WTC11 (cell line): ENCODE measurements around the gene FLT1. TPM values are rescaled to one million over a fixed set of nuclear protein-coding genes. Genes with fewer than 3 reads are reported as not detected.

Source experiments
- ATAC-seq: fragments of 200-7000 bp; cut with Tn5 transposase; 2 replicates; pipeline ENCODE4 v1.10.0; 2021; ENCODE audit warnings: mild to moderate bottlenecking, moderate library complexity
- CTCF ChIA-PET: fragments of 300-600 bp; sonication (Branson Sonifier 250); formaldehyde crosslinking; loops from one replicate; lab custom pipeline; 2021; ENCODE audit warnings: antibody characterized with exemption; lab: Charles Lee
- POLR2A ChIA-PET: fragments of 350-600 bp; sonication (Branson Sonifier 250); formaldehyde crosslinking; loops from one replicate; lab custom pipeline; 2021; ENCODE audit warnings: antibody characterized with exemption; lab: Charles Lee
- DNase-seq: peaks from one replicate; pipeline ENCODE4 v3.0.0; 2021; ENCODE audit warnings: low spot score
- H3K27ac Mint-ChIP-seq: 2 replicates; pipeline ENCODE4 v1.8.0; 2021; ENCODE audit warnings: mixed read lengths
- H3K27me3 Mint-ChIP-seq: 2 replicates; pipeline ENCODE4 v1.8.0; 2021; ENCODE audit warnings: low read depth, mild to moderate bottlenecking, moderate library complexity, mixed read lengths
- H3K36me3 Mint-ChIP-seq: 2 replicates; pipeline ENCODE4 v1.8.0; 2021; ENCODE audit warnings: mixed read lengths
- H3K4me1 Mint-ChIP-seq: 2 replicates; pipeline ENCODE4 v1.8.0; 2022; ENCODE audit warnings: mixed read lengths
- H3K4me3 Mint-ChIP-seq: 2 replicates; pipeline ENCODE4 v1.8.0; 2021; ENCODE audit warnings: mild to moderate bottlenecking, moderate library complexity, mixed read lengths
- H3K9me3 Mint-ChIP-seq: 2 replicates; pipeline ENCODE4 v1.8.0; 2021; ENCODE audit warnings: mixed read lengths
- ATF2 ChIP-seq: sonication (generic); formaldehyde crosslinking; IDR thresholded peaks from 2 replicates; pipeline ENCODE4 v1.8.1; 2022; ENCODE audit warnings: low read depth, missing genetic modification reagents, borderline replicate concordance
- CBFB ChIP-seq: sonication (generic); formaldehyde crosslinking; IDR thresholded peaks from 2 replicates; pipeline ENCODE4 v1.8.1; 2022; ENCODE audit warnings: mild to moderate bottlenecking, low read depth, missing genetic modification reagents
- FOXJ3 ChIP-seq: sonication (generic); formaldehyde crosslinking; IDR thresholded peaks from 2 replicates; pipeline ENCODE4 v1.9.0; 2021; ENCODE audit warnings: missing genetic modification reagents, mild to moderate bottlenecking, borderline replicate concordance
- FOXK1 ChIP-seq: sonication (generic); formaldehyde crosslinking; IDR thresholded peaks from 2 replicates; pipeline ENCODE4 v1.8.0; 2022; ENCODE audit warnings: mild to moderate bottlenecking, moderate library complexity, missing genetic modification reagents
- HMGXB4 ChIP-seq: sonication (generic); formaldehyde crosslinking; IDR thresholded peaks from 2 replicates; pipeline ENCODE4 v1.8.1; 2023; ENCODE audit warnings: mild to moderate bottlenecking, moderate library complexity, missing genetic modification reagents
- JUN ChIP-seq: sonication (generic); formaldehyde crosslinking; IDR thresholded peaks from 2 replicates; pipeline ENCODE4 v1.8.0; 2023; ENCODE audit warnings: mild to moderate bottlenecking, missing genetic modification reagents
- MXD4 ChIP-seq: fragments of 250-450 bp; sonication (Bioruptor Pico); IDR thresholded peaks from 2 replicates; pipeline ENCODE4 v1.8.0; 2021; ENCODE audit warnings: mild to moderate bottlenecking, moderate library complexity, borderline replicate concordance
- PRDM15 ChIP-seq: sonication (generic); formaldehyde crosslinking; IDR thresholded peaks from 2 replicates; pipeline ENCODE4 v1.8.0; 2022; ENCODE audit warnings: missing genetic modification reagents
- ZBTB43 ChIP-seq: sonication (generic); formaldehyde crosslinking; IDR thresholded peaks from 2 replicates; pipeline ENCODE4 v1.8.1; 2023; ENCODE audit warnings: mild to moderate bottlenecking, missing genetic modification reagents
- ZNF281 ChIP-seq: sonication (generic); formaldehyde crosslinking; IDR thresholded peaks from 2 replicates; pipeline ENCODE4 v1.8.0; 2023; ENCODE audit warnings: mild to moderate bottlenecking, missing genetic modification reagents
- ZNF317 ChIP-seq: sonication (generic); formaldehyde crosslinking; IDR thresholded peaks from 2 replicates; pipeline ENCODE4 v1.8.1; 2023; ENCODE audit warnings: low read depth, mild to moderate bottlenecking, moderate library complexity, missing genetic modification reagents, borderline replicate concordance
- ZNF423 ChIP-seq: fragments of 250-450 bp; sonication (Bioruptor Pico); IDR thresholded peaks from 2 replicates; pipeline ENCODE4 v2.1.2; 2022; ENCODE audit warnings: mild to moderate bottlenecking, moderate library complexity
- ZNF512 ChIP-seq: sonication (generic); formaldehyde crosslinking; IDR thresholded peaks from 2 replicates; pipeline ENCODE4 v1.8.1; 2022; ENCODE audit warnings: missing genetic modification reagents, borderline replicate concordance
- total RNA-seq: library from RNA; stranded (reverse); gene quantifications from 3 replicates; pipeline ENCODE4 v1.2.3, GENCODE V29; 2021

FLT1 gene
- total RNA-seq, 1 experiment from 2014 or later, result 66.3 TPM

GRCh38 chr13:28432816-28433560 is 61.9 kb downstream of the FLT1 start:
- Mint-ChIP-seq H3K9me3 (no peaks in the 10 kb centered on the region), H3K27ac (peak overlapping the region; percentile 66), H3K36me3 (peaks cover 57% of the 10 kb centered on the region), H3K27me3 (no peaks in the 10 kb centered on the region), H3K4me3 (no peak overlapping the region), H3K4me1 (peaks cover 95% of the 10 kb centered on the region)
- CTCF ChIA-PET, result interaction anchor here (1.1 kb wide), 1 partner anchor 23 kb away, joined by 3 read pairs; no protein-coding TSS in a partner anchor
- DNase-seq (no peak), ATAC-seq (no peak)
- TF ChIP-seq FOXK1 (CRISPR knock-in tag) (no peak), HMGXB4 (CRISPR knock-in tag) (no peak), CBFB (CRISPR knock-in tag) (no peak), FOXJ3 (CRISPR knock-in tag) (no peak), PRDM15 (no peak), ZNF423 (CRISPR knock-in tag) (no peak), ZNF317 (CRISPR knock-in tag) (no peak), ZBTB43 (CRISPR knock-in tag) (no peak), ATF2 (CRISPR knock-in tag) (no peak), MXD4 (CRISPR knock-in tag) (no peak), ZNF281 (CRISPR knock-in tag) (no peak), JUN (CRISPR knock-in tag) (no peak), ZNF512 (CRISPR knock-in tag) (no peak)
- POLR2A ChIA-PET, result no interaction called here
